BE2C (cell line): ENCODE measurements around the gene MVP.

ENCODE experiments used
- DNase-seq: peaks from one replicate; pipeline ENCODE4 v3.0.0-alpha.2; 2020
- H3K27me3 ChIP-seq: fragments of 250-450 bp; sonication (Bioruptor Pico); 2 replicates; pipeline ENCODE4 v1.5.1; 2020; ENCODE audit warnings: mild to moderate bottlenecking
- H3K36me3 ChIP-seq: fragments of 250-450 bp; sonication (Bioruptor Pico); 2 replicates; pipeline ENCODE4 v1.5.1; 2020; ENCODE audit warnings: mild to moderate bottlenecking
- H3K4me1 ChIP-seq: fragments of 250-450 bp; sonication (Bioruptor Pico); 2 replicates; pipeline ENCODE4 v1.5.1; 2020
- H3K4me3 ChIP-seq: 2 replicates; pipeline ENCODE4 v1.5.1; 2011; ENCODE audit warnings: low read depth, low read length
- H3K9me3 ChIP-seq: fragments of 250-450 bp; sonication (Bioruptor Pico); 2 replicates; pipeline ENCODE4 v1.5.1; 2020
- TF ChIP-seq, protein P1 (sequence below): IDR thresholded peaks from 2 replicates; pipeline ENCODE4 v1.5.1; 2012; ENCODE audit warnings: mild to moderate bottlenecking, low read depth, low read length

The MVP gene

DNA sequence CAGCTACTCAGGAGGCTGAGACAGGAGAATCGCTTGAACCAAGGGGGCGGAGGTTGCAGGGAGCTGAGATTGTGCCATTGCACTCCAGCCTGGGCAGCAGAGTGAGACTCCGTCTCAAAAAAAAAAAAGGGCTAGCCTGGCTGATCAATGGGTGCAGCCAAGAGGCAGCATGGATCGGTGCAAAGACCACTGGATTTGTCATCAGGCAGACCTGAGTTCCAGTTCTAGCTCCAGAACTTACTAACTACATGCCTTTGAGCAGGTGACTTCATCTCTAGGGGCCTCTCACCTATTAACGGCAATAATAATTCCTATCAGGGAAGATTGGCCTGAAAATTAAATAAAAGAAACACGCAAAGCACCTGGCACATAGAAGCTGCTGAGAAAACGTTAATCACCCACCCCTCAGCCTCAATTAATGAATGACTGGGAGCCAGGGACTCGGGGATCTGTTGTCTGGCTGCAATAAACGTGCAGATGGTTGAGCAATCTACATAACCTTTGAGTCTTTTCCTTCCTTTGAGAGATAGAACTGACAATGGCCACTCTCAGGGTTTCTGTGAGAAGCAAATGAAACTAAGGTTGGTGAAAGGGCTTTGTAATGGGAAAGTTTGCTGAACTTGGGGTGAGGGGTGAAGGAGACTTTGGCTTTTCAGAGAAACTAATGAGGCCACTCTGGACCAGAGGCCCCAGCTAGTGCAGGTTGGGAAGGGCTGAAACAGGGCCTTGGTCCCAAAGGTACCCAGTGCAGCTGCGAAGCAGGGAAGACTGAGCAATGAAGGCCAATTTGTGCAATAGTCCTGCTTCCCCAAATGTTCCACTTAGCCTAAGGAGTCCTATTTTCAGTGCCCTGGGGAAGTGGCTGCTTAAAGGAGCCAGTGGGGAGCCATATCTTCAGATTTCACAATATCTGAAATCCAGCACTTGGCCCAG, 71.5 kb downstream of the MVP start:
- TF ChIP-seq, protein P1, sequence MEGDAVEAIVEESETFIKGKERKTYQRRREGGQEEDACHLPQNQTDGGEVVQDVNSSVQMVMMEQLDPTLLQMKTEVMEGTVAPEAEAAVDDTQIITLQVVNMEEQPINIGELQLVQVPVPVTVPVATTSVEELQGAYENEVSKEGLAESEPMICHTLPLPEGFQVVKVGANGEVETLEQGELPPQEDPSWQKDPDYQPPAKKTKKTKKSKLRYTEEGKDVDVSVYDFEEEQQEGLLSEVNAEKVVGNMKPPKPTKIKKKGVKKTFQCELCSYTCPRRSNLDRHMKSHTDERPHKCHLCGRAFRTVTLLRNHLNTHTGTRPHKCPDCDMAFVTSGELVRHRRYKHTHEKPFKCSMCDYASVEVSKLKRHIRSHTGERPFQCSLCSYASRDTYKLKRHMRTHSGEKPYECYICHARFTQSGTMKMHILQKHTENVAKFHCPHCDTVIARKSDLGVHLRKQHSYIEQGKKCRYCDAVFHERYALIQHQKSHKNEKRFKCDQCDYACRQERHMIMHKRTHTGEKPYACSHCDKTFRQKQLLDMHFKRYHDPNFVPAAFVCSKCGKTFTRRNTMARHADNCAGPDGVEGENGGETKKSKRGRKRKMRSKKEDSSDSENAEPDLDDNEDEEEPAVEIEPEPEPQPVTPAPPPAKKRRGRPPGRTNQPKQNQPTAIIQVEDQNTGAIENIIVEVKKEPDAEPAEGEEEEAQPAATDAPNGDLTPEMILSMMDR = no peak
- no peak for DNase-seq
- H3K27me3 ChIP-seq = no peaks in the 10 kb centered on the region
- no peaks in the 10 kb centered on the region for H3K9me3 ChIP-seq
- H3K4me1 ChIP-seq = no peaks in the 10 kb centered on the region
- H3K4me3 ChIP-seq = no peak overlapping the region
- peaks cover 16% of the 10 kb centered on the region for H3K36me3 ChIP-seq

DNA sequence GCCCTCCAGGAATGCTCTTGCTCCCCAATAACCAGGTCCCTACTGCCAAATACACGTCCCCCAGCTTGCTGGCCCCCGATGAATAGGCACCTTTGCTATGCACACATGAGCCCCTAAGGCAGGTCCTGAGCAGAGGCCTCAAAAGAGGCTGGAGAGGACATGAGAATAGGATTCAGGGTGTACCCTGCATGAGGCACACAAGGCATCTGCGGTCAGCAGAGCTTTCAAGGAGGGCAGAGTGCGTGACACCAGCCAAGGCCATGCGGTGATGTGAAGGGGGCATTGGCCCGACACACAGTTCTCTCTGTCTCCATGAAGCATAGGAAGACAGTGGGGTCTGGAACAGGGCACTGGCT, 72.2 kb downstream of the MVP start:
- Histone ChIP-seq H3K4me3 (no peak overlapping the region), H3K36me3 (peaks cover 16% of the 10 kb centered on the region), H3K9me3 (no peaks in the 10 kb centered on the region), H3K27me3 (no peaks in the 10 kb centered on the region), H3K4me1 (no peaks in the 10 kb centered on the region)
- no peak for DNase-seq
- TF ChIP-seq, protein P1 = no peak

DNA sequence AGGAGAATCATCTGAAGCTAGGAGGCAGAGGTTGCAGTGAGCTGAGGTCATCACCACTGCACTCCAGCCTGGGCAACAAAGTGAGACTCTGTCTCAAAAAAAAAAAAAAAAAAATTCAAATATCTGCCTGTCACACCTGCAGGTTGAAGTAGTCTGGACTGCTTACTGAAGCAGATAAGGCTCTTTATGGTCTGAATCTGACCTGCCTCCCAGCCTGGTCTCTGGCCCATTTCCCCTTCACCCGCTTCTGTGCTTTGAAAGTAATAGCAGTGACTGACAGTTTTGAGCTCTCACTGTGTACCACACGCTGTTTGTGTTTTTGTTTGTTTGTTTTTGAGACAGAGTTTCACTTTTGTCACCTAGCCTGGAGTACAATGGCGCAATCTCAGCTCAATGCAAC, 73.3 kb downstream of the MVP start:
- H3K27me3 ChIP-seq = no peaks in the 10 kb centered on the region
- no peak overlapping the region for H3K4me3 ChIP-seq
- no peak for DNase-seq
- peaks cover 10% of the 10 kb centered on the region for H3K4me1 ChIP-seq
- TF ChIP-seq, protein P1 = no peak
- H3K9me3 ChIP-seq = no peaks in the 10 kb centered on the region
- peaks cover 16% of the 10 kb centered on the region for H3K36me3 ChIP-seq

- TF ChIP-seq, protein P1 = no peak
- DNase-seq = no peak
- no peak overlapping the region for H3K4me3 ChIP-seq
- H3K4me1 ChIP-seq = peaks cover 10% of the 10 kb centered on the region
- no peaks in the 10 kb centered on the region for H3K9me3 ChIP-seq
- no peaks in the 10 kb centered on the region for H3K27me3 ChIP-seq
- peaks cover 16% of the 10 kb centered on the region for H3K36me3 ChIP-seq
These were observed 74.1 kb downstream of the MVP start for GRCh38 chr16:29894352-29894751.

DNA sequence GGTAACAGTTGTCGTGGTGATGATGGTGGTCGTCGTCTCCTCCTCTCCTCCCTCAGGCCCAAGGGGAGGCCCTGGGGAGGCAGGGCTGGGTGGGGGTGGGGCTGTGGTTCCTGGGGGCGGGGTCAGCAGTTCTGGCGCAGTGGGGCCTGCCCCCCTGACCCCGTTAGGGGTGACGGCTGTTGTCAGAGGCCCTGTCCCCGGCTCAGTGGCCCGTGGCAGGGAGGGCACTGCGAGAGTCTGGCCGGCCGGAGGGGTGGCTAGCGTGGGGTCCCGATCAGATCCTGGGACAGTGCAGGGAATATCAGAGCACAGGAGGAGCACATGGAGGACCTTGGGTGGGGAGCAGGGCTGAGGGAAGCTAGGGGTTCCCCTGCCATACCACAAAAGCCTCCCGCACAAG, 76.6 kb downstream of the MVP start:
- H3K9me3 ChIP-seq = no peaks in the 10 kb centered on the region
- peaks cover 10% of the 10 kb centered on the region for H3K4me1 ChIP-seq
- TF ChIP-seq, protein P1 = no peak
- H3K4me3 ChIP-seq = no peak overlapping the region
- peaks cover 18% of the 10 kb centered on the region for H3K36me3 ChIP-seq
- H3K27me3 ChIP-seq = no peaks in the 10 kb centered on the region
- DNase-seq = no peak

GRCh38 chr16:29897333-29897732, 77.1 kb downstream of the MVP start:
- TF ChIP-seq, protein P1 = no peak
- H3K36me3 ChIP-seq = peaks cover 18% of the 10 kb centered on the region
- no peaks in the 10 kb centered on the region for H3K27me3 ChIP-seq
- H3K4me1 ChIP-seq = peaks cover 10% of the 10 kb centered on the region
- H3K4me3 ChIP-seq = no peak overlapping the region; the same call in 1 of the 2 replicates
- no peaks in the 10 kb centered on the region for H3K9me3 ChIP-seq
- DNase-seq = no peak
